Measurements from ENCODE around the gene MYO1D.
"Not testable (repeated sequence)": the region's sequence is repeated elsewhere in the genome, so short reads cannot be mapped to it uniquely, and the experiment has no call there.

MYO1D gene

GRCh38 chr17:32725697-32726096 is 151.2 kb downstream of the MYO1D start:
- CTCF ChIA-PET = no interaction called here
- DNase-seq (ENCODE audit: low read depth, low spot score) = no peak

GRCh38 chr17:32723310-32723955 is 153.5 kb downstream of the MYO1D start:
- CTCF ChIA-PET = interaction anchor here (0.9 kb wide), 1 partner anchor 261 kb away, joined by 4 read pairs; no protein-coding TSS in a partner anchor
- no peak for TF ChIP-seq CTCF (IDR thresholded peaks at IDR 0.05; ENCODE audit: insufficient read depth, low read length, missing control alignments)
- no peak overlapping the region for H3K4me3 ChIP-seq (ENCODE audit: low read depth, low read length)
- POLR2A ChIA-PET = no interaction called here
- DNase-seq (ENCODE audit: low read depth, low spot score) = no peak

More at GRCh38 chr17:32725697-32726096, 151.2 kb downstream of the MYO1D start:
- TF ChIP-seq CTCF (IDR thresholded peaks at IDR 0.05; ENCODE audit: insufficient read depth, low read length, missing control alignments) = no peak
- H3K4me3 ChIP-seq (ENCODE audit: low read depth, low read length) = no peak overlapping the region
- POLR2A ChIA-PET = no interaction called here

- DNase-seq (ENCODE audit: low read depth, low spot score) = no peak
- TF ChIP-seq CTCF (IDR thresholded peaks at IDR 0.05; ENCODE audit: insufficient read depth, low read length, missing control alignments) = no peak
- POLR2A ChIA-PET = no interaction called here
- CTCF ChIA-PET = no interaction called here
- no peak overlapping the region for H3K4me3 ChIP-seq (ENCODE audit: low read depth, low read length)
Measured at GRCh38 chr17:32722733-32723132, 154.2 kb downstream of the MYO1D start.

GRCh38 chr17:32720671-32721070 is 156.3 kb downstream of the MYO1D start:
- no peak for TF ChIP-seq CTCF (IDR thresholded peaks at IDR 0.05; ENCODE audit: insufficient read depth, low read length, missing control alignments)
- CTCF ChIA-PET = no interaction called here
- POLR2A ChIA-PET = no interaction called here
- DNase-seq (ENCODE audit: low read depth, low spot score) = no peak
- no peak overlapping the region for H3K4me3 ChIP-seq (ENCODE audit: low read depth, low read length)

GRCh38 chr17:32719689-32720088 is 157.2 kb downstream of the MYO1D start:
- no peak for TF ChIP-seq CTCF (IDR thresholded peaks at IDR 0.05; ENCODE audit: insufficient read depth, low read length, missing control alignments)
- H3K4me3 ChIP-seq (ENCODE audit: low read depth, low read length) = no peak overlapping the region
- no peak for DNase-seq (ENCODE audit: low read depth, low spot score)
- CTCF ChIA-PET = no interaction called here
- POLR2A ChIA-PET = no interaction called here

GRCh38 chr17:32714922-32715321 is 162.0 kb downstream of the MYO1D start:
- POLR2A ChIA-PET; H3K4me3 ChIP-seq (ENCODE audit: low read depth, low read length); CTCF ChIA-PET; DNase-seq (ENCODE audit: low read depth, low spot score): not testable (repeated sequence)

- POLR2A ChIA-PET; DNase-seq (ENCODE audit: low read depth, low spot score); H3K4me3 ChIP-seq (ENCODE audit: low read depth, low read length); CTCF ChIA-PET: not testable (repeated sequence)
Measured at GRCh38 chr17:32714206-32714605, 162.7 kb downstream of the MYO1D start.

Data from AG04449 (cell line).